ENCODE results near the gene TSR1. TPM values are rescaled to one million over a fixed set of nuclear protein-coding genes. Genes with fewer than 3 reads are reported as not detected.
A peak's percentile ranks its signal among the peaks of the same experiment; 100 is the strongest.

The TSR1 gene
- total RNA-seq, 1 experiment from 2014 or later, result 74.3 TPM

DNA sequence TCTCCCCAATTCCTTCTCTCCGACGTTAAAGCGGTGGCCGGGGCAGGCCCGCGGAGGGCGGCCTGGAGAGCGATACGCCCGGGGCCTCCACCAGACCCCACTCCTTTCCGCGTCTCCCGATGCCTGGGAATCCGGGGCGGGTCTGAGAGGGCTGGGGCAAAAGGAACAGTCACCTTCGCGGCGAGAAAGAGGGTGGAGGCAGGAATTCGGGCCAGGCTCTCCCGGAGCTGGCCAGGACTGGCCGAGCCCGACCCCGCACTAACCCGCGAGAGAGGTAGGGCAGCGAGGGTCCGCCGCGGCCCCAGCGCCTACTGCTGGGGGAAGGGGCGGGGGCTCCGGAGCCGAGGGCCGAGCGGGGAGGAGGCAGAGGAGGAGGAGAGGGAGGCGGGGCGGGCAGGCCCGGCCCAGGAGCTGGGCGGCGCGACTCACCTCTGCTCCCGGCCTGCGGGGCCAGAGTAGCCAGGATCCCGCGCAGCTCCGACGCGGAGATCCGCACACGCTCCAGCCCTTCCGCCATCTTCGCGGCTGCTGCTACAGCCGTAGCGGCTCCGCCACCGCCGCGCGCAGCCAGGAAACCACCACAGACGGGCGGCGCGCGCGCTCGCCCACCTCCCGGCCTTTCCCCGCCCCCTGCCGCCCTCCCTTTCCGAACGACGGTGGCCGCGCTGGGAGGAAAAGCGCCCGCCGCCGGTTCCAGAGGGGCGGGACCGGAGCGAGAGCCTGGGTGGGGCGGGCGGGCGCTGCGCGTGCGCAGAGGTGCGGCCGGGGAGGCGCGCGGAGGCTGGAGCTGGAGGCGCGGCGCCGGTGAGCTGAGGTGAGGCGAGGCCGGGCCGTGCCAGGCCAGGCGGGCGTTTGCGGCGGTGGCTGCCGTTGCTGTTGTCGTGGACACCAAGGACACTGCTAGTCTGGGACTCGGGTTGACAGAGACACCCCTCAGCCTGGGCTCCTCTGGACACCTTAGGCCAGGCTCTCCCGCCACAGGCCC is 32.8 kb downstream of the TSR1 start, which contains the start of the genes SMG6 and SRR (continued):
- TF ChIP-seq, protein P1, sequence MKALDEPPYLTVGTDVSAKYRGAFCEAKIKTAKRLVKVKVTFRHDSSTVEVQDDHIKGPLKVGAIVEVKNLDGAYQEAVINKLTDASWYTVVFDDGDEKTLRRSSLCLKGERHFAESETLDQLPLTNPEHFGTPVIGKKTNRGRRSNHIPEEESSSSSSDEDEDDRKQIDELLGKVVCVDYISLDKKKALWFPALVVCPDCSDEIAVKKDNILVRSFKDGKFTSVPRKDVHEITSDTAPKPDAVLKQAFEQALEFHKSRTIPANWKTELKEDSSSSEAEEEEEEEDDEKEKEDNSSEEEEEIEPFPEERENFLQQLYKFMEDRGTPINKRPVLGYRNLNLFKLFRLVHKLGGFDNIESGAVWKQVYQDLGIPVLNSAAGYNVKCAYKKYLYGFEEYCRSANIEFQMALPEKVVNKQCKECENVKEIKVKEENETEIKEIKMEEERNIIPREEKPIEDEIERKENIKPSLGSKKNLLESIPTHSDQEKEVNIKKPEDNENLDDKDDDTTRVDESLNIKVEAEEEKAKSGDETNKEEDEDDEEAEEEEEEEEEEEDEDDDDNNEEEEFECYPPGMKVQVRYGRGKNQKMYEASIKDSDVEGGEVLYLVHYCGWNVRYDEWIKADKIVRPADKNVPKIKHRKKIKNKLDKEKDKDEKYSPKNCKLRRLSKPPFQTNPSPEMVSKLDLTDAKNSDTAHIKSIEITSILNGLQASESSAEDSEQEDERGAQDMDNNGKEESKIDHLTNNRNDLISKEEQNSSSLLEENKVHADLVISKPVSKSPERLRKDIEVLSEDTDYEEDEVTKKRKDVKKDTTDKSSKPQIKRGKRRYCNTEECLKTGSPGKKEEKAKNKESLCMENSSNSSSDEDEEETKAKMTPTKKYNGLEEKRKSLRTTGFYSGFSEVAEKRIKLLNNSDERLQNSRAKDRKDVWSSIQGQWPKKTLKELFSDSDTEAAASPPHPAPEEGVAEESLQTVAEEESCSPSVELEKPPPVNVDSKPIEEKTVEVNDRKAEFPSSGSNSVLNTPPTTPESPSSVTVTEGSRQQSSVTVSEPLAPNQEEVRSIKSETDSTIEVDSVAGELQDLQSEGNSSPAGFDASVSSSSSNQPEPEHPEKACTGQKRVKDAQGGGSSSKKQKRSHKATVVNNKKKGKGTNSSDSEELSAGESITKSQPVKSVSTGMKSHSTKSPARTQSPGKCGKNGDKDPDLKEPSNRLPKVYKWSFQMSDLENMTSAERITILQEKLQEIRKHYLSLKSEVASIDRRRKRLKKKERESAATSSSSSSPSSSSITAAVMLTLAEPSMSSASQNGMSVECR (CRISPR knock-in tag; IDR thresholded peaks at IDR 0.05; ENCODE audit: borderline replicate concordance), result no peak
- TF ChIP-seq, protein P2, sequence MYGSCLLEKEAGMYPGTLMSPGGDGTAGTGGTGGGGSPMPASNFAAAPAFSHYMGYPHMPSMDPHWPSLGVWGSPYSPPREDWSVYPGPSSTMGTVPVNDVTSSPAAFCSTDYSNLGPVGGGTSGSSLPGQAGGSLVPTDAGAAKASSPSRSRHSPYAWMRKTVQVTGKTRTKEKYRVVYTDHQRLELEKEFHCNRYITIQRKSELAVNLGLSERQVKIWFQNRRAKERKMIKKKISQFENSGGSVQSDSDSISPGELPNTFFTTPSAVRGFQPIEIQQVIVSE (CRISPR knock-in tag; IDR thresholded peaks at IDR 0.05; ENCODE audit: borderline replicate concordance), result no peak
- TF ChIP-seq ELF4 (CRISPR knock-in tag; IDR thresholded peaks at IDR 0.05; ENCODE audit: low read depth) (0 out of 2 replicates have a peak, but pooled peaks have one; percentile 28), ZNF232 (CRISPR knock-in tag; IDR thresholded peaks at IDR 0.05) (no peak), ZNF317 (CRISPR knock-in tag; IDR thresholded peaks at IDR 0.05; ENCODE audit: borderline replicate concordance, low read depth) (0 out of 2 replicates have a peak, but pooled peaks have one; percentile 7), ZNF416 (CRISPR knock-in tag; IDR thresholded peaks at IDR 0.05) (peak; percentile 69; the same call in 1 of the 2 replicates), MYBL2 (CRISPR knock-in tag; IDR thresholded peaks at IDR 0.05) (peak; percentile 69; the same call in 1 of the 2 replicates), FOXP1 (CRISPR knock-in tag; IDR thresholded peaks at IDR 0.05; ENCODE audit: borderline replicate concordance) (peak; percentile 83), SP1 (CRISPR knock-in tag; conservative IDR thresholded peaks at IDR 0.05) (peak; percentile 71), EMX1 (CRISPR knock-in tag; IDR thresholded peaks at IDR 0.05) (0 out of 2 replicates have a peak, but pooled peaks have one; percentile 22)
- TF ChIP-seq, protein P3, sequence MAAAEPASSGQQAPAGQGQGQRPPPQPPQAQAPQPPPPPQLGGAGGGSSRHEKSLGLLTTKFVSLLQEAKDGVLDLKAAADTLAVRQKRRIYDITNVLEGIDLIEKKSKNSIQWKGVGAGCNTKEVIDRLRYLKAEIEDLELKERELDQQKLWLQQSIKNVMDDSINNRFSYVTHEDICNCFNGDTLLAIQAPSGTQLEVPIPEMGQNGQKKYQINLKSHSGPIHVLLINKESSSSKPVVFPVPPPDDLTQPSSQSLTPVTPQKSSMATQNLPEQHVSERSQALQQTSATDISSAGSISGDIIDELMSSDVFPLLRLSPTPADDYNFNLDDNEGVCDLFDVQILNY (CRISPR knock-in tag; IDR thresholded peaks at IDR 0.05), result peak; percentile 79; the same call in 1 of the 2 replicates
- TF ChIP-seq, protein P4, sequence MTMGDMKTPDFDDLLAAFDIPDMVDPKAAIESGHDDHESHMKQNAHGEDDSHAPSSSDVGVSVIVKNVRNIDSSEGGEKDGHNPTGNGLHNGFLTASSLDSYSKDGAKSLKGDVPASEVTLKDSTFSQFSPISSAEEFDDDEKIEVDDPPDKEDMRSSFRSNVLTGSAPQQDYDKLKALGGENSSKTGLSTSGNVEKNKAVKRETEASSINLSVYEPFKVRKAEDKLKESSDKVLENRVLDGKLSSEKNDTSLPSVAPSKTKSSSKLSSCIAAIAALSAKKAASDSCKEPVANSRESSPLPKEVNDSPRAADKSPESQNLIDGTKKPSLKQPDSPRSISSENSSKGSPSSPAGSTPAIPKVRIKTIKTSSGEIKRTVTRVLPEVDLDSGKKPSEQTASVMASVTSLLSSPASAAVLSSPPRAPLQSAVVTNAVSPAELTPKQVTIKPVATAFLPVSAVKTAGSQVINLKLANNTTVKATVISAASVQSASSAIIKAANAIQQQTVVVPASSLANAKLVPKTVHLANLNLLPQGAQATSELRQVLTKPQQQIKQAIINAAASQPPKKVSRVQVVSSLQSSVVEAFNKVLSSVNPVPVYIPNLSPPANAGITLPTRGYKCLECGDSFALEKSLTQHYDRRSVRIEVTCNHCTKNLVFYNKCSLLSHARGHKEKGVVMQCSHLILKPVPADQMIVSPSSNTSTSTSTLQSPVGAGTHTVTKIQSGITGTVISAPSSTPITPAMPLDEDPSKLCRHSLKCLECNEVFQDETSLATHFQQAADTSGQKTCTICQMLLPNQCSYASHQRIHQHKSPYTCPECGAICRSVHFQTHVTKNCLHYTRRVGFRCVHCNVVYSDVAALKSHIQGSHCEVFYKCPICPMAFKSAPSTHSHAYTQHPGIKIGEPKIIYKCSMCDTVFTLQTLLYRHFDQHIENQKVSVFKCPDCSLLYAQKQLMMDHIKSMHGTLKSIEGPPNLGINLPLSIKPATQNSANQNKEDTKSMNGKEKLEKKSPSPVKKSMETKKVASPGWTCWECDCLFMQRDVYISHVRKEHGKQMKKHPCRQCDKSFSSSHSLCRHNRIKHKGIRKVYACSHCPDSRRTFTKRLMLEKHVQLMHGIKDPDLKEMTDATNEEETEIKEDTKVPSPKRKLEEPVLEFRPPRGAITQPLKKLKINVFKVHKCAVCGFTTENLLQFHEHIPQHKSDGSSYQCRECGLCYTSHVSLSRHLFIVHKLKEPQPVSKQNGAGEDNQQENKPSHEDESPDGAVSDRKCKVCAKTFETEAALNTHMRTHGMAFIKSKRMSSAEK (CRISPR knock-in tag; IDR thresholded peaks at IDR 0.05; ENCODE audit: borderline replicate concordance), result no peak
- TF ChIP-seq, protein P5, sequence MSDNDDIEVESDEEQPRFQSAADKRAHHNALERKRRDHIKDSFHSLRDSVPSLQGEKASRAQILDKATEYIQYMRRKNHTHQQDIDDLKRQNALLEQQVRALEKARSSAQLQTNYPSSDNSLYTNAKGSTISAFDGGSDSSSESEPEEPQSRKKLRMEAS (CRISPR knock-in tag; IDR thresholded peaks at IDR 0.05), result peak; percentile 51
